ENCODE data around the gene C2CD4C.
"Not testable (repeated sequence)": the region's sequence is repeated elsewhere in the genome, so short reads cannot be mapped to it uniquely, and the experiment has no call there.

The C2CD4C gene

DNA sequence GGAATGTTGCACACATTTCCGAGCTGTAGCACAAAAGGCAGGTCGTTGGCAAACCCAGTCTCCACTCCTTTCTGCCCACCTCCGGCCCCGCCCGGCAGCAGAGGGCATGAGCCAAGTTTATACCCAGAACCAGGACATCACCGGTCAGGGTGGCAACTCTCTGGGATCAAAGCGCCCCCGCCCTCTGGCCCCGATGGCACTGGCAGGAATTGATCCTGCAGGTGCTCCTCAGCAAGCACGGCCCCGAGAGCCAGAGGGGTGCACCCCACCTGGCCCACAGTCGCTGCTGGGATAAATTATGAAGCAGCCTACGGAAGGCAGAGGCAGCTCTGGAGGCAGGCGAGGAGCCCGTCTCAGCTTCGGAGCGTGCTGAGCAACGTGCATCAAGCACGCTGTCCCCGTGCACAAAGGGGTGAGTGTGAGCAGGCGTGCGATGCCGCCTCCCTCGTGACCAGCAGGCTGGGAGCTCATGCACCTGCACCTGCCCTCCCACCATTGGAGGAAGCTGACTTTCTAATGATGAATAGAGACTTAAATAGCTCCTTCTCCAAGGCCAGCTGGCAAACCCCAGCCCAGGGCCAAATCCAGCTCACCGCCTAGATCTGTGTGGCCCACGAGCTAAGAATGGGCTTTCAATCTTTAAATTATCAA lies 26.2 kb upstream of the C2CD4C start:
- H3K36me3 ChIP-seq: no peaks in the 10 kb centered on the region
- no peak for DNase-seq
- H3K4me3 ChIP-seq (ENCODE audit: low read depth, low read length): no peak overlapping the region
- H3K9me3 ChIP-seq: no peaks in the 10 kb centered on the region
- H3K27me3 ChIP-seq: no peaks in the 10 kb centered on the region
- TF ChIP-seq, protein P1, sequence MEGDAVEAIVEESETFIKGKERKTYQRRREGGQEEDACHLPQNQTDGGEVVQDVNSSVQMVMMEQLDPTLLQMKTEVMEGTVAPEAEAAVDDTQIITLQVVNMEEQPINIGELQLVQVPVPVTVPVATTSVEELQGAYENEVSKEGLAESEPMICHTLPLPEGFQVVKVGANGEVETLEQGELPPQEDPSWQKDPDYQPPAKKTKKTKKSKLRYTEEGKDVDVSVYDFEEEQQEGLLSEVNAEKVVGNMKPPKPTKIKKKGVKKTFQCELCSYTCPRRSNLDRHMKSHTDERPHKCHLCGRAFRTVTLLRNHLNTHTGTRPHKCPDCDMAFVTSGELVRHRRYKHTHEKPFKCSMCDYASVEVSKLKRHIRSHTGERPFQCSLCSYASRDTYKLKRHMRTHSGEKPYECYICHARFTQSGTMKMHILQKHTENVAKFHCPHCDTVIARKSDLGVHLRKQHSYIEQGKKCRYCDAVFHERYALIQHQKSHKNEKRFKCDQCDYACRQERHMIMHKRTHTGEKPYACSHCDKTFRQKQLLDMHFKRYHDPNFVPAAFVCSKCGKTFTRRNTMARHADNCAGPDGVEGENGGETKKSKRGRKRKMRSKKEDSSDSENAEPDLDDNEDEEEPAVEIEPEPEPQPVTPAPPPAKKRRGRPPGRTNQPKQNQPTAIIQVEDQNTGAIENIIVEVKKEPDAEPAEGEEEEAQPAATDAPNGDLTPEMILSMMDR (IDR thresholded peaks at IDR 0.05; ENCODE audit: low read depth, low read length): no peak
- H3K4me1 ChIP-seq: no peaks in the 10 kb centered on the region

DNA sequence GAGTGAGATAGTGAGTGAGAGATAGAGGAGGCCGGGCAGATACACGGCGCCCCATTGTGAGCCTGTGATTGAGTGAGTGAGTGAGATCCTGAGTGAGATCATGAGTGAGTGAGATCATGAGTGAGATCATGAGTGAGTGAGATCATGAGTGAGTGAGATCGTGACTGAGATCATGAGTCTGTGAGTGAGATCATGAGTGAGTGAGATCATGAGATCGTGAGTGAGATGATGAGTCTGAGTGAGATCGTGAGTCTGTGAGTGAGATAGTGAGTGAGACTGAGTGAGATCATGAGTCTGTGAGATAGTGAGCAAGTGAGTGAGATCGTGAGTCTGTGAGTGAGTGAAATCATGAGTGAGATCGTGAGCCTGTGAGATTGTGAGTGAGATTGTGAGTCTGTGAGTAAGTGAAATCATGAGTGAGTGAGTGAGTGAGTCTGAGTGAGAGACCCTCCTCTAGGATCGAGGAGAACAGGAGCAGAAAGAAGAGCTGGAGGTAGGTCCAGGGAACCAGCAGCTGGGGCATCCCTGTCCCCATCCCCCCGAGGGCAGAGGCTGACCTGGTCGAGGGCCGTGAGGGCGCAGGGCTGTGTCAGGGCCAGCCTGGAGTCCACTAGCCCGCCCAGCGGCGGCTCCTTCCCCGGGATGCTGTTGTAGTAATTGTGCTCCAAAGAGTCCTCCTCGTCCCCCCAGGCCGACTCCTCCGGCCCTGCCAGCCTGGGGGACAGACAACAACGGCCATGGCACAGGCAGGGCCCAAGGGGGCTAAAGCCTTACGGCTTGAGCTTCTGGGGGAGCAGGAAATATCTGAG lies 25.4 kb upstream of the C2CD4C start:
- Histone ChIP-seq H3K27me3 (no peaks in the 10 kb centered on the region), H3K36me3 (no peaks in the 10 kb centered on the region), H3K4me3 (ENCODE audit: low read depth, low read length) (no peak overlapping the region), H3K9me3 (no peaks in the 10 kb centered on the region), H3K4me1 (no peaks in the 10 kb centered on the region)
- no peak for DNase-seq
- TF ChIP-seq, protein P1 (IDR thresholded peaks at IDR 0.05; ENCODE audit: low read depth, low read length): no peak

DNA sequence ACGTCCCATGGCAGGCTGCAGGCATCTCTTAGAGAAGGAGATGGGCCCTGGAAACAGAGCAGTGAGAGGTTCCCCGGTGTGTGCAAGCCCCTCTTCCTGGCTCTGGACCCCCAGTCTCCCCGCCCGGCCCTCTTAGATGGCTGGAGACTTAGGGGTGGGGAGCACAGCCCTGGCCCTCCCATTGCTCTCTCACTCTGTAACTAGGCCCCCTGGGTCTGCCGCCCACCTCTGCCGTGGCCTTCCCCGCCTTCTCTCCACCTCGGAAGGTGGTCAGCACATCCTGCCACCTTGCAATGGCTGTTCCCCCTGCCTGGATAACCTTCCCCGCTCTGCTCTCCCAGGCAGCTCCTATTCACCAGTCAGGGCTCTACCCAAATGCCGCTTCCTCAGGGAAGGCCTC lies 21.8 kb upstream of the C2CD4C start:
- Histone ChIP-seq H3K9me3 (no peaks in the 10 kb centered on the region), H3K4me3 (ENCODE audit: low read depth, low read length) (no peak overlapping the region), H3K27me3 (no peaks in the 10 kb centered on the region), H3K36me3 (no peaks in the 10 kb centered on the region), H3K4me1 (no peaks in the 10 kb centered on the region)
- DNase-seq: no peak
- TF ChIP-seq, protein P1 (IDR thresholded peaks at IDR 0.05; ENCODE audit: low read depth, low read length): no peak

DNA sequence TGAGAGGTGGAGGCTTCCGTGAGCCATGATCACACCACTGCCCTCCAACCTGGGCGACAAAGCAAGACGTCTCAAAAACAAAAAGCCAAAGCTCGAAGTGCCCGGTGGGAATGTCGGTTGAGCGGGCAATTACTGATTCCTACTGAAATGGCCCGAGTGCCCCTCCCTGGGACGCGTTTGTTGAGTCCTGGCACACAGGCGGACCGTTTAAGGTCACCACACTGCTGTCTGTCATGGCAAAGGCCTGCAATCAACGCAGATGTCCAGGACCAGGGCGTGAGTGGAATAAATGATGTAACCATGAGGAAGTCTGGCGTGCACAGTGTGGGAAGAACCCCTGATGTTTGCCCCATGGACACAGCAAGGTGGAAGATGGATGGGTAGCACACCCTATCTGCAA lies 19.2 kb upstream of the C2CD4C start:
- no peaks in the 10 kb centered on the region for H3K36me3 ChIP-seq
- H3K4me3 ChIP-seq (ENCODE audit: low read depth, low read length): no peak overlapping the region
- H3K4me1 ChIP-seq: no peaks in the 10 kb centered on the region
- no peaks in the 10 kb centered on the region for H3K9me3 ChIP-seq
- DNase-seq: no peak
- TF ChIP-seq, protein P1 (IDR thresholded peaks at IDR 0.05; ENCODE audit: low read depth, low read length): no peak
- H3K27me3 ChIP-seq: no peaks in the 10 kb centered on the region

DNA sequence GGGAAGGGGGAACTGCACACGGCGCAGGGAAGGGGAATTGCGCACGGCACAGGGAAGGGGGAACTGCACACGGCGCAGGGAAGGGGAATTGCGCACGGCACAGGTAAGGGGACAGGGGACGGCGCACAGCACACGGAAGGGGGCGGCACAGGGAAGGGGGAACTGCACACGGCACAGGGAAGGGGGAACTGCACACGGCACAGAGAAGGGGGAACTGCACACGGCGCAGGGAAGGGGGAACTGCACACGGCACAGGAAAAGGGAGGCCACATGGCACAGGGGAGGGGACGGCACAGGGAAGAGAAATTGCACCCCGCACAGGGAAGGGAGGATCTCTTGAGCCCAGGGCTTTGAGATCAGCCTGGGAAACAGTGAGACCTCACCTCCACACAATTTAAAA lies 18.7 kb upstream of the C2CD4C start:
- not testable (repeated sequence) for H3K4me3 ChIP-seq (ENCODE audit: low read depth, low read length); H3K4me1 ChIP-seq; H3K9me3 ChIP-seq; DNase-seq; H3K36me3 ChIP-seq; H3K27me3 ChIP-seq

DNA sequence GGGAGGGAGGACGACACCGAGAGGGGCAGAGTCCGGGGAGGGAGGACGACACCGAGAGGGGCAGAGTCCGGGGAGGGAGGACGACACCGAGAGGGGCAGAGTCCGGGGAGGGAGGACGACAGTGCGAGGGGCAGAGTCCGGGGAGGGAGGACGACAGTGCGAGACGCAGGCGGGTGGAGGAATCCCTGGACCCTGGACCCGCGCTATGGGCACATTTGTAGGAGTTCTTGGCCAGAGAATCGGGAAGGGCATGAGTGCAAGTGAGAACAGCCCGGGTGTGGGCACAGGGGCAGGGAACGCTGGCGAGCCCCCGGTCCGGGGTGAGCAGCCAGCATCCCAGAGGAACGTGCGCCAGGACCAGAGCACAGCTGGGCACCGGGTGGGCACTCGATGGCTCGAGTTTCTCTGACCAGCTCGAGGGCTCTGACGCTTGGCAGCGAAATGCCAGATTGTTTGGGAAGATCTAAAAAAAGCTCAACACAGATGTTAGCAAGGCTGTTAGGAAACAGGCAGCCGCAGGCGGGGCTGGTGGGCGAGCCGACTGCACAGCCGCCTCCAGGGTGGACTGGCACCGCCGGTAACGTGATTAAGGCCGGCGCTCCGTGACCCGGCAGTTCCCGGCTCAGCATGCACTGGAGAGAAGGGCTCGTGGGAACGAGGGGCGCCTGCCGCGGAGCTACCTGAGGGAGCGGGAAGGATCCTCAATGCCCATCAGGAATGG lies 17.9 kb upstream of the C2CD4C start:
- Histone ChIP-seq H3K4me3 (ENCODE audit: low read depth, low read length) (no peak overlapping the region), H3K4me1 (no peaks in the 10 kb centered on the region), H3K9me3 (no peaks in the 10 kb centered on the region), H3K36me3 (no peaks in the 10 kb centered on the region), H3K27me3 (no peaks in the 10 kb centered on the region)
- TF ChIP-seq, protein P1 (IDR thresholded peaks at IDR 0.05; ENCODE audit: low read depth, low read length): no peak
- no peak for DNase-seq

All from BE2C (cell line).